Measurements from ENCODE around the gene CFB.
"Not testable (repeated sequence)": the region's sequence is repeated elsewhere in the genome, so short reads cannot be mapped to it uniquely, and the experiment has no call there.

Gene CFB

DNA sequence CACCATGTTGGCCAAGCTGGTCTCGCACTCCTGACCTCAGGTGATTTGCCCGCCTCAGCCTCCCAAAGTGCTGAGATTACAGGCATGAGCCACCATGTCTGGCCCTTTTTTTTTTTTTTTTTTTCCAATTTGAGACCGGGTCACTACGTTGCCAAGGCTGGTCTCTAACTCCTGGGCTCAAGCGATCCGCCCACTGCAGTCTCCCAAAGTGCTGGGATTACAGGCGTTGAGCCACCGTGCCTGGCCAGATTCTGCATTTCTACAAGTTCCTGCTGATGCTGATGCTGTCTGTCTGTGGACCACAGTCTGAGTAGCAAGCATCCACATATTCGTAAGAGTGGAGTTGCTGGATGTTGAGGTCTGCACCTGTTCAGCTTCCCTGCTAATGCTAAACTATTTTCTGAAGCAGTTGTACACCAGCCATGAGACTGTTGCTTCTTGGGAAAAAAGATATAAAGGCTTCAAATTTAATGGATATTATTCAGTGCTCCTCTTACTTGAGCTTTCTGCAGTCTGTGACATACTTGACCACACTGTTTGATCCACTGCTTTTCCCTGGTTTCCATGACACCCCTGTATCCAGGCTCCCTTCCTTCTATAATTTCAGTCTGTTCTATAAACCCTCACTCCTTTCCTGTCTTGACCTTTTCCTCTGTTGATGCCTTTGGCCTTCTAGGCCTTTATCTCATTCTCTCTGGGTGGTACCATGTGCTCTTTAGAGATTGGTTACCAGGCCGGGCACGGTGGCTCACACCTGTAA, 33.9 kb upstream of the CFB start:
- DNase-seq (ENCODE audit: low read depth) = no peak

DNA sequence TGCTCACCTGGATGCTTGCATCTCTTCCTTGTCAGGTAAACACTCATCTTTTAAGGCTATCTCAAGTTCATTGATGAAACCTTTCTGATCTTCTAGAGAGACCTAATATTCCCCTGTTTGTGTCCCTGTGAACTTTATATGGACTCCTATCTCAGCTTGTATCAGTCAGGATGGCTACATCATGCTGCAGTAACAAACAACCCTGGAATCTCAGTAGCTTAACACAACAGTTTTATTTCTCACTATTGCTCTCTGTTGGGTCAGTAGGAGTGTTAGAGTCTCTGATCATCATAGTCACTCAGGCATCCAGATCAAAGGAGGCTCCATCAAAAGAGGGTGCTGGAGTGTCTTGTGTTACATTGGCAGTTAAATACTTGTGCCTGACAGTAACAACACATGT, 30.5 kb upstream of the CFB start:
- DNase-seq (ENCODE audit: low read depth) = no peak

GRCh38 chr6:31915756-31916155, 30.1 kb upstream of the CFB start:
- DNase-seq (ENCODE audit: low read depth) = no peak

DNA sequence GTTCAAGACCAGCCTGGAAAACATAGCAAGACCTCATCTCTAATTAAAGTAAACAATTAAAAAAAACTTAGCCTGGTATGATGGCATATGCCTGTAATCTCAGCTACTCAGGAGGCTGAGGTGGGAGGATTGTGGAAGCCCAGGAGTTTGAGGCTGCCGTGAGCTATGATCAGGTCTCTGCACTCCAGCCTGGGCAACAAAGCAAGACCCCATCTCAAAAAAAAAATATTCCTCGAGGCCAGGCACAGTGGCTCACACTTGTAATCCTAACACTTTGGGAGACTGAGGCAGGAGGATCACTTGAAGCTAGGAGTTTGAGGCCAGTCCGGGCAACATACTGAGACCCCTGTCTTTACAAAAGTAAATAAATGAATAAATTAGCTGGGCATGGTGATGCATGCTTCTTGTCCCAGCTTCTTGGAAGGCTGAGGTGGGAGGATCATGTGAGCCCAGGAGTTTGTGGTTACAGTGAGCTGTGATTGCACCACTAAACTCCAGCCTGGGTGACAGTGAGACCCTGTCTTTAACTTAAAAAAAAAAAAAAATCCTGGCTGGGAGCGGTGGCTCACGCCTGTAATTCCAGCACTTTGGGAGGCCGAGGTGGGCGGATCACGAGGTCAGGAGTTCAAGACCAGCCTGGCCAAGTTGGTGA, 27.7 kb upstream of the CFB start:
- no peak for DNase-seq (ENCODE audit: low read depth)

GRCh38 chr6:31919624-31920303, 26.1 kb upstream of the CFB start:
- DNase-seq (ENCODE audit: low read depth) = no peak

DNA sequence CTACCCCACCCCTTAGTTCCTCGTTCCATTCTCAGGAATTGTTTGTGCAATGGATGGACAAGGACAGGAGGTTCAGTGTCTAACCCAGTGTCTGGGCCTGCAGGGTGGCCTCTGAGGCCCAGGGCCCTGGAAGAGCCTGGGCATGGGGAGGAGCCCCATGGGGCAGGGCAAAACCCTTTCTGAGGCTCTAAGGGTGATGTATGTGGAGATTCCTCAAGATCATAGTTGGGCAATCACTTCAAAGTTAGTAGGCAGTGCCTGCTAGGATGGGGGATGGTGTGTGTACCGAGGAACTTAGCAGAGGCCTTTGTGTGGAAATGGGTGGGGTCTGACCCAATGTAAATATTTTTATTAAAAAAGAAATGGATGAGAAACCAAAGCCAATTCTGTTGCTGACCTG, 25.1 kb upstream of the CFB start:
- no peak for DNase-seq (ENCODE audit: low read depth)

- no peak for DNase-seq (ENCODE audit: low read depth)
Measured at GRCh38 chr6:31922942-31923341, 23.0 kb upstream of the CFB start.

GRCh38 chr6:31927242-31927862, 18.5 kb upstream of the CFB start, which contains the start of gene C2:
TSS of gene C2 (plus strand) at chr6:31927717. CDS start at chr6:31927753, 36 bp downstream.
- no peak for DNase-seq (ENCODE audit: low read depth)

GRCh38 chr6:31927863-31928671, 17.8 kb upstream of the CFB start:
- DNase-seq (ENCODE audit: low read depth) = no peak

- no peak for DNase-seq (ENCODE audit: low read depth)
Measured at GRCh38 chr6:31928672-31928939, 17.3 kb upstream of the CFB start.

DNA sequence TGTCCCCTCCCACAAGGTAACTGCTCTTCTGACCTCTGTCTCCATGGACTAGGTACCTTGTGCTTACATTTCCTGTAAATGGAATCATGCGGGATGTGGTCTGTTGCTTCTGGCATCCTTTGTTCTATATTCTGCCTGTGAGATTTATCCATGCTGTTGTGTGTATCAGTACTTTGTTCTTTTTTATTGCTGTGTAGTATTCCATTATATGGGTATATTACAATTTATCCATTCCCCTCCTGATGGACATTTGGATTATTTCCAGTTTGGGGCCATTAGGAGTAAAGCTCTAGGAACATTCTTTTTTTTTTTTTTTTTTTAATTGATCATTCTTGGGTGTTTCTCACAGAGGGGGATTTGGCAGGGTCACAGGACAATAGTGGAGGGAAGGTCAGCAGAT, 14.9 kb upstream of the CFB start:
- no peak for DNase-seq (ENCODE audit: low read depth)

GRCh38 chr6:31932137-31932536, 13.8 kb upstream of the CFB start:
- DNase-seq (ENCODE audit: low read depth) = not testable (repeated sequence)

DNA sequence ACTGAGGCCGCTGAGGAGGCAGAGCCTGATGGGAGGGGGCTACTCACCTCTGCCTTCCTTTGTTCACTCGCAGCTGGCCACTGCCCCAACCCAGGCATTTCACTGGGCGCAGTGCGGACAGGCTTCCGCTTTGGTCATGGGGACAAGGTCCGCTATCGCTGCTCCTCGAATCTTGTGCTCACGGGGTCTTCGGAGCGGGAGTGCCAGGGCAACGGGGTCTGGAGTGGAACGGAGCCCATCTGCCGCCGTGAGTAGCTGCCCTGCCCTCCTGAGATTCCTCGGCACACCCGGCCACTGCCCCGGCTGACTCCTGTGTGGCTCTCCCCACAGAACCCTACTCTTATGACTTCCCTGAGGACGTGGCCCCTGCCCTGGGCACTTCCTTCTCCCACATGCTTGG, 12.4 kb upstream of the CFB start:
- DNase-seq (ENCODE audit: low read depth) = no peak

GRCh38 chr6:31935021-31935420, 10.9 kb upstream of the CFB start:
- DNase-seq (ENCODE audit: low read depth) = no peak

- DNase-seq (ENCODE audit: low read depth) = no peak
Measured at GRCh38 chr6:31935823-31936222, 10.1 kb upstream of the CFB start.

- DNase-seq (ENCODE audit: low read depth) = no peak
Measured at GRCh38 chr6:31940256-31940664, 5.6 kb upstream of the CFB start.

- DNase-seq (ENCODE audit: low read depth) = no peak
Measured at GRCh38 chr6:31943742-31944141, 2.2 kb upstream of the CFB start.

GRCh38 chr6:31945154-31945506, 765 bp upstream of the CFB start:
- no peak for DNase-seq (ENCODE audit: low read depth)

DNA sequence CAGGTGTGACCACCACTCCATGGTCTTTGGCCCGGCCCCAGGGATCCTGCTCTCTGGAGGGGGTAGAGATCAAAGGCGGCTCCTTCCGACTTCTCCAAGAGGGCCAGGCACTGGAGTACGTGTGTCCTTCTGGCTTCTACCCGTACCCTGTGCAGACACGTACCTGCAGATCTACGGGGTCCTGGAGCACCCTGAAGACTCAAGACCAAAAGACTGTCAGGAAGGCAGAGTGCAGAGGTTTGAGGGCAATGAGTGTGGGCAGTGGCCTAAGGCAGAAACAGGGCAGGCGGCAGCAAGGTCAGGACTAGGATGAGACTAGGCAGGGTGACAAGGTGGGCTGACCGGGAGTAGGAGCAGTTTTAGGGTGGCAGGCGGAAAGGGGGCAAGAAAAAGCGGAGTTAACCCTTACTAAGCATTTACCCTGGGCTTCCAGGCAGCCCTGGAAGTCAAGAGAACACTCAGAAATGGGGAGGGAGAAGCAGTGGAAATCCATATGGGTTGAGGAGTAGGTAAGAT, 533 bp downstream of the CFB start:
- DNase-seq (ENCODE audit: low read depth) = no peak

DNA sequence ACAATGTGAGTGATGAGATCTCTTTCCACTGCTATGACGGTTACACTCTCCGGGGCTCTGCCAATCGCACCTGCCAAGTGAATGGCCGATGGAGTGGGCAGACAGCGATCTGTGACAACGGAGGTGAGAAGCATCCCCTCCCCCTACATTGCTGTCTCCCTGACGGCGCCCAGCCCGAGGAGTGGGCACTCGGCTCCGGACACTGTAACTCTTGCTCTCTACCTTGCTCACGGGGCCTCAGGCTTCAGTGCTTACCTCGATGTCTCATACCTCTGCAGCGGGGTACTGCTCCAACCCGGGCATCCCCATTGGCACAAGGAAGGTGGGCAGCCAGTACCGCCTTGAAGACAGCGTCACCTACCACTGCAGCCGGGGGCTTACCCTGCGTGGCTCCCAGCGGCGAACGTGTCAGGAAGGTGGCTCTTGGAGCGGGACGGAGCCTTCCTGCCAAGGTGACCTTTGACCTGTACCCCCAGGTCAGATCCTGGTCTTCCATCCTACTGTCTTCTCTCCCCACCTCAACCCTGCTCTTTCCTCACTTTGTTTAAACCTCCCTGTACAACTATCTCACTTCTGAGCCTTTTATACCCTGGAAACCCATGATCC, 1.3 kb downstream of the CFB start:
- DNase-seq (ENCODE audit: low read depth) = no peak

- no peak for DNase-seq (ENCODE audit: low read depth)
Measured at GRCh38 chr6:31947864-31948263, 2.0 kb downstream of the CFB start.

DNA sequence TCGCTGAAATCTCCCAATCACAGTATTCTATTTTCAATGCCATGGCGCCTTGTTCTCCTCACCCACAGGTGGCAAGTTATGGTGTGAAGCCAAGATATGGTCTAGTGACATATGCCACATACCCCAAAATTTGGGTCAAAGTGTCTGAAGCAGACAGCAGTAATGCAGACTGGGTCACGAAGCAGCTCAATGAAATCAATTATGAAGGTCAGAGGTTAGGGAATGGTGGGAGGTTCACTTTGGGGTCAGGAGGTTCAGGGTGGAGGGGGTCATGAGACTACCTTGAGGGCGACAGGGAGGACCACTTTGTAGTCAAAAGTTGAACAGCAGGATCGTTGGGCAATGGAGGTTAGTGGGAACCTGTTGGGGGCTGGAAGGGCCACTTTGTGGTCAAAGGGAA, 2.4 kb downstream of the CFB start:
- no peak for DNase-seq (ENCODE audit: low read depth)

All from stimulated activated CD8-positive, alpha-beta memory T cell treated with anti-CD3 and anti-CD28 coated beads, Interleukin-12 subunit alpha, Interleukin-12 subunit beta, amount 100 ng/mL, for 4 hours (primary cell).